CD4-positive, alpha-beta T cell treated with Interleukin-17A for 1 hour (primary cell): Measurements from ENCODE around the gene RFX2.
A peak's percentile ranks its signal among the peaks of the same experiment; 100 is the strongest.
"Not testable (repeated sequence)": the region's sequence is repeated elsewhere in the genome, so short reads cannot be mapped to it uniquely, and the experiment has no call there.

ENCODE experiments used
- DNase-seq: peaks from one replicate; pipeline ENCODE4 v3.0.0-alpha.2; 2020

RFX2 gene

GRCh38 chr19:5966215-5966614 is 144.1 kb downstream of the RFX2 start:
- no peak for DNase-seq

GRCh38 chr19:5964816-5965565 is 145.3 kb downstream of the RFX2 start:
- no peak for DNase-seq

DNA sequence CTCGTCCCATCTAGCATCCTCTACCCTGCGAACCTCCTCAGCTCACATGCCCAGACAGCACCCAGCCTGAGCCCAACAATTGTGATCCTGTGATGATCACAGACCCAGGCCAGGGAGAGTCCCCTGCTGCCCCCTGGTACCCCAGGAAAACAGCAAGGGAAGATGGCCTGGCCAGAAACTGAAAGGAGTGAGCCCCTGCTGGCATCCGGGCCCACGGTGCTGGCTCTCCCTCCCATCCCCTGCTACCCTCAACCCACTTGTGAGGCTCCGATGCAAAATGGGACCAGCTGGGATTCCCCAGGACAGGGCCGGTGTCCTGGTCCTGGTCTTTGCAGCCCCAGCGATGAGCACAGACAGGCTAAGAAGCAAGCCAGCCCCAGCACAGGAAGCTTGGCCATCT is 146.4 kb downstream of the RFX2 start:
- DNase-seq, result no peak

DNA sequence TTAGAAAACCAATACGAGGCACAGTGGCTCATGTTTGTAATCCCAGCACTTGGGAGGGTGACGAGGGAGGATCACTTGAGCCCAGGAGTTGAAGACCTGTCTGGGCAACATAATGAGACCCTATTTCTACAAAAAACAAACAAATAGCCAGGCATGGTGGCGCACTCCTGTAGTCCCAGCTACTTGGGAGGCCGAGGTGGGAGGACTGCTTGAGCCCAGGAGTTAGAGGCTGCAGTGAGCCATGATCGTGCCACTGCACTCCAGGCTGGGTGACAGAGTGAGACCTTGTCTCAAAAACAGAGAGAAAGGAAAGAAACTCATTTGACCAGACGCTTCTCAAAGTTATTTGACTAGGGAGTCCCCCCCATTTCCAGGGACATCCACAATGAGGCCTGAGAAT is 147.0 kb downstream of the RFX2 start:
- DNase-seq, result not testable (repeated sequence)

GRCh38 chr19:5961969-5962945 is 148.0 kb downstream of the RFX2 start:
- peak; percentile 88 for DNase-seq

DNA sequence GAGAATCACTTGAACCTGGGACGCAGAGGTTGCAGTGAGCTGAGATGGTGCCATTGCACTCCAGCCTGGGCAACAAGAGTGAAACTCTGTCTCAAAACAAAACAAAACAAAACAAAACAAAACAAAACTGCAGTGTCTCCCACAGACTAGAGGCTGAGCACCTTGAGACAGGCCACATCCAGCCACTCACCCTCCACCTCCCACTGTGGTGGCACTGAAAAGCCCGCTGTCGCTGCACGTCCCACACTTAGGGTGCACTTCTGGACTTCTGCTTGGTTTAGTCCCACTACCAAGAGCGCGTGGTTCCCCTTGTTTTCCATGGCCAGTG is 148.7 kb downstream of the RFX2 start:
- not testable (repeated sequence) for DNase-seq

- DNase-seq, result no peak
Observed at GRCh38 chr19:5960005-5961001, 150.0 kb downstream of the RFX2 start.

DNA sequence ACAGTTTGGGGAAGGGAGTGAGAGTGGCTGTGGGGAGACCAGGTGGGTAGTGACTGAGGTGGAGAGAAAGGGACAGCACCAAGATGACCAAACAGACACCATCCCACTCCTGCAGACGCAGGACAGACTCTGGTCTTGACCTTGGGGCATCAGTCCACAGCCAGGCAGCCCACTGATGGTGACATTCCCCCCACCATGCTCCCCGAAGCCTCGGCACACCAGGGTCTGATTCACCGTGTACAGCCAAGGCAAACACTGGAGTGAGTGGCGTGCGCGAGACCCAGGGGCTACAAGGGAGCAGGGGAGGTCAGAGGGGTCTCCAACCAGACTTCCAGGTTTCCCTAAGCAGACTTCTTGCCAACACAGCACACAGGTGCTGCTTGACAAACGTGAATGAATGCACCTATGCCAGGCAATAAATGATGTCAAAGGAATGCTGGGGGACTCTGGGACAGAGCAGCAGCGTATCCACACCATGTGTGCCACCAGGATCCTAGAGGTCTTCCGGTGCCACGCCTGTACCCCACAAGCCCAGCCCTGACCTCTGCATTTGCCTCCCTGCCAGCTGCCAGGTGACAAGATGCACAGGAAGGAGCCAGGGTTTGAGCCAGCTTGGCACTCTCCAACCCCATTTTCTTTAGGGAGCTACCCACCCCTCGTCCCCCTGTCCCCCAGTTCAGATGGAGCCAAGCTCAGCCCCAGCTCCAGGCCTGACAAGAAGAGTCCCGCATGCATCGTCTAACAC is 150.9 kb downstream of the RFX2 start:
- no peak for DNase-seq

GRCh38 chr19:5958851-5959122 is 151.5 kb downstream of the RFX2 start:
- DNase-seq, result no peak

DNA sequence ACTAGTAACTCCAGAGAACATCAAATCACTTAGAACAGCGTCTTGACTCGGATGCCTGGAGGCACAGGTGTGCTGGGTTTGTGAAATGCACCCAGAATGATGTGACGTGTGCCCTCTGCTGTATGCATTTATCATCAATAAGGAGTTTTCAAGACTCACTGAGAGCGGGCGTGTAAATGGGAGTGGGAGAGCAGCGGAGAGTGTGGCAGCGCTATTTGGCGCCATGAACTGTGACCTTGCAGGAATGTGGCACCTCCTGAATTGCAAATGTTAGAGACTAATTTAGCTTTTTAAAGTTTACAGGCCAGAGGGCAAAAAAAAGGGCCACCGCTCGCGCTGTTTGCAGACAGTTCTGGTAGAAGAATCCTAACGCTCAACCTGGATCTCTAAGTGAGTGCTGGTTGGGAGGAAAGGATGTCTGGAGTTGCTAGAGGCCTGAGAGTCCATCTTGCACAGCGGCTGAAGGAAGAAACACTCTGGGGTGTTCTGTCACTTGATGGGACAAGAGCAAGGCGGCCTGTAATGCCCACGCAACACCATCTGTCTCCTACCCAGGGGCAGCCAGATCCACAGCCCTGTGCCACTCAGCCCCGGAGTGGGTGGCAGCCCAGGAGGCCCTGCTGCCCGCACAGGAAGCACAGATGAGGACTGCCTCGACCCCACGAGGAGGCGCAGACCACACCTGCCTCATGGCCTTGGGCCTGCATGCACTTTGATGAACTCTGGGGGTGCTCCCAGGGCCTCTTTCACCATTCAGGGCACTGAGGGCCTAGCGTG is 152.0 kb downstream of the RFX2 start:
- DNase-seq, result no peak

DNA sequence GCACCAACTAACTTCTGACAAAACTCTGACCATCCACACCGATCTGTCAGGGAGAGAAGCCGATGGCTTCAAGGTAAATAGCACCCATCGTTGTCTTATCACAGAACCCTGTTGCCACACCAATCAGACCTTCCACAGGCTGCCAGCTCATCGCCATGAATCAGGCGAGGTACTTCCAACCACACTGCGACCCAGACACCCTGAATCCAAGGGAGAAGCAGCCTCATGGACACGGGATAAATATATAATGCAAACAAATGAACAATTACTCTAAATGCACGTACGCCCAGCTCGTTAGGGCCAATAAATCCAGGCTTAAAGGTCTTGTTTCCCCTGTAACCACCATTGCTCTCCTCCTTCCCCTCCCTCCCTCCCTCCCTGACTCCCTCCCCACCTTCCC is 153.1 kb downstream of the RFX2 start:
- no peak for DNase-seq

GRCh38 chr19:5956728-5957127 is 153.6 kb downstream of the RFX2 start:
- DNase-seq, result no peak

GRCh38 chr19:5956323-5956722 is 154.0 kb downstream of the RFX2 start:
- no peak for DNase-seq

DNA sequence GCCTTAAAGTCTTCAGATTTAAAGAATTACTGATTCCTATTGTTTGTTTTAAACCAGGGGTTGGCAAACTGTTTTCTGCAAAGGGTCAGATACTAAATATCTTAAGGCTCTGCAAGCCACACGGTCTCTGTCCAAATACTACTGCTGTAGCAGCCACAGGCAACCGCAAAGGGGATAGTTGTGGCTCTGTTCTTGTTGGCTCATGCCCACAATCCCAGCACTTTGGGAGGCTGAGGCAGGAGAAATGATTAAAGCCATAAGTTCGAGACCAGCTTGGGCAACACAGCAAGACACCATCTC is 154.7 kb downstream of the RFX2 start:
- DNase-seq, result no peak

GRCh38 chr19:5954293-5954692 is 156.0 kb downstream of the RFX2 start:
- no peak for DNase-seq

GRCh38 chr19:5953680-5954213 is 156.6 kb downstream of the RFX2 start:
- DNase-seq, result peak; percentile 36

DNA sequence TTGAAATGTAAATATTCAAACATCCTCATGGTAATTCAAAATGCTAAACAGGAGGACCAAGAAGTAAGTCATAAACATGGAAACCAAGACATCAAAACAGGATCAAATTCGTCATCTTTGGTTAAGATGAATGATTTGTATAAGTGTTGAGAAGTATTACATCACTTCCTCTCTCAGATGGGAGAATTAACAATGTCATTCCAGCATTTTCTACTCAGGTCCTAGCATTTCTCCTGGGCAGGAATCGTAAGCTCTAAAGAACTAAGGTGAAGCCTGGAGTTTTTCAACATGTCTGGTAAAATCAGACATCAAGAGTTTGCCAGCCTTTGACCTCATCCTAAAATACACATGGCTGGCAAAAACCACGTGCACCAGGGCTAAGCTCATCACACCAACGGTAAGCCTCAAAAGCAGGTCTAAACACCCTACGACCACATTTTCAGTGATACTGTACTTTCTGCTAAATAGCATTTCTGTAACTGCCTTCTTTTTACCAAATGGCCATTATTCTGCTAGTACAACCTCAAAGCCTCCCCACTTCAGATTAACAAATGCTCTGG is 157.2 kb downstream of the RFX2 start:
- peak; percentile 23 for DNase-seq

DNA sequence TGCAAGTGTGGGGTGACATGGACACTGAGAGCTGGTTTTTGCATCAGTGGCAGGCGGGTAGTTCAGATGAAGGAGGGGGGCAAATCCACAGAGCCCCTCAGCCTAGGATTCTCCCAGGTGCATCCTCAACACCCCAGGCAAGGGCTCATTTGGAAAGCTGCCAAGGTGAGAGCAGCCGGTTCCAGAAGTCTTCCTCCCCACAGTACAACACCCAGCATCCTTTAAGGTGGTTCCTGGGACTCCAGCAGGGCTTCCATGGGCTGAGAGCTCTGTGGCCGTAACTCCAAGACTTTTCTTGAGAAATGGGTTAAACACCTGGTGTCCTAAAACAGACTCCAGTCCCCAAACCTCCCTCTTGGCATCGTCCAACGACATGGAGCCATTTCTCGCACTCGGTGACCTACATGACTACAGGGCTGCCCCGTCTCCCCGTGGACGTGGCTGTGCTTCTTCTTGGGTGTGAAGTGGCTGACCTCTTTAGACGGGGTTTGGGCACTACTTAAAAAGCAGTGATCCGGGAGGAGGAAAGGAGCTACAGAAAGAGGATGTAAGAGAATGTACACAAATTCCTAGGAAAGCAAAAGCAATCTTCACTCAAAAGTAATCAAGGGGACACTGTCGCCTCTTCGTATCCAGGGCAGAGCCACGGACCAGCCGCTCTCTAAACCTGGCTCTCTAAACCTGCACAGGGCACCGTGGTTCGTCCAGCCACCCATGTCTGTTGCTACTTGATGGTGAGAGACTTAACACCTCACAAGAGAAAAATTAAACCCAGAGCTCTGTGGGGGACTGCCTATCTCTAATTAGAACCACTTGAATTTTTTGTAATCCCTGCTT is 157.9 kb downstream of the RFX2 start:
- no peak for DNase-seq

GRCh38 chr19:5951338-5951861 is 158.9 kb downstream of the RFX2 start:
- no peak for DNase-seq

GRCh38 chr19:5950741-5951140 is 159.6 kb downstream of the RFX2 start:
- DNase-seq, result peak; percentile 24
